ENCODE results near the gene FCGR3A. TPM values are rescaled to one million over a fixed set of nuclear protein-coding genes. Genes with fewer than 3 reads are reported as not detected.
"Not testable (repeated sequence)": the region's sequence is repeated elsewhere in the genome, so short reads cannot be mapped to it uniquely, and the experiment has no call there.

The FCGR3A gene
- polyA plus RNA-seq (ENCODE audit: insufficient read depth in 1 of 5, insufficient read length in 5 of 5, low replicate concordance in 1 of 5), result 1 to 10 TPM; 2.1 to 5.7 (median 3.9) TPM
- long read RNA-seq, donor 1, result 0 reads
- long read RNA-seq, donor 2, result 0 reads
- long read RNA-seq, donor 3, result 0 reads
- long read RNA-seq, donor 4, result 0 reads
- long read RNA-seq, donor 5, partial matches to known transcripts, result 25 of 30 reads
- long read RNA-seq, donor 5, other reads (novel, unspliced or antisense), result 5 of 30 reads
- long read RNA-seq, donor 6, partial matches to known transcripts, result 0 of 4 reads
- long read RNA-seq, donor 6, other reads (novel, unspliced or antisense), result 0 of 4 reads
- long read RNA-seq, donor 7, result 0 reads
- long read RNA-seq, donor 8, result 0 reads

DNA sequence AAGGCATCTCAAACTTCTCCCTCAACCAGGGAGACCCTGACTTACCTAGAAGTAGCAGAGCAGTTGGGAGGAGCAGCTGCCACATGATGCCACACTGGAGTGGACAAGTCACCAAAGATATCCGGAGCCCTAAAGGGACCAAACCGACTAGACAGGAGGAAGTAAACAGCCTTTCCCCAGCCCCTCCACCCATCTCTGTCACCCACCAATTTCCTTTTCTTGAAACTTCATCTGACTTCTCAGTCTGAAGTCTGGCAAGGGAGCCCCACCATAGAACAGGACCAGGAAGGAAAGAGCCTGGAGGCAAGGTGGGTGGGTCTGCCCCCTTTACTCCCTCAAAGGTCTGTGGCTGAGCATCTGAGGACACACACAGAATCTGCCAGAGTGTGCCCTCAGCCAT lies at the start of gene FCGR3A:
Gene FCGR3A (minus strand): TSS at position 167 of the 400 bp plus-strand sequence. CDS start 82 bp downstream, at position 85.
- no peak for DNase-seq

DNA sequence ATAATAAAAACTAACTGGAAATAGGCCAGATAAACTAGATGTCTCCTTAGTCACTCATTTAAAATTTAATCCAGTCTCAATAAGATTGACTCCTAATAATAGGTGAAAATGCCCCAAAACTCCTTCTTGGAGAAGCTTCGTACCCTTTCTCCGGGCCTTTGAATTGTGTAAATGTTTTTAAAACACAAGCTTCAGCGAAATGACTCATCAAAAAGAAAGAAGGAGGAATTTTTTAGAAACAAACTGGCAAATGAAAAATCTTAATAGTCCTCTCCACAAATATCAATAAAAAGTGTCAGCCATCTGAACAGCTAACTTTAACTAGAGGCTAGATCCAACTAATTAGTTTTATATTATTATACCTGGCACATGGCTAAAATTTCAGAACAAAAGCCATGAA lies 47.5 kb upstream of the FCGR3A start:
- not testable (repeated sequence) for DNase-seq

- not testable (repeated sequence) for DNase-seq
These were observed 46.0 kb upstream of the FCGR3A start for GRCh38 chr1:161595583-161595982.

GRCh38 chr1:161595173-161595572 lies 45.6 kb upstream of the FCGR3A start:
- DNase-seq, result not testable (repeated sequence)

- DNase-seq, result not testable (repeated sequence)
These were observed 44.8 kb upstream of the FCGR3A start for GRCh38 chr1:161594269-161594984.

DNA sequence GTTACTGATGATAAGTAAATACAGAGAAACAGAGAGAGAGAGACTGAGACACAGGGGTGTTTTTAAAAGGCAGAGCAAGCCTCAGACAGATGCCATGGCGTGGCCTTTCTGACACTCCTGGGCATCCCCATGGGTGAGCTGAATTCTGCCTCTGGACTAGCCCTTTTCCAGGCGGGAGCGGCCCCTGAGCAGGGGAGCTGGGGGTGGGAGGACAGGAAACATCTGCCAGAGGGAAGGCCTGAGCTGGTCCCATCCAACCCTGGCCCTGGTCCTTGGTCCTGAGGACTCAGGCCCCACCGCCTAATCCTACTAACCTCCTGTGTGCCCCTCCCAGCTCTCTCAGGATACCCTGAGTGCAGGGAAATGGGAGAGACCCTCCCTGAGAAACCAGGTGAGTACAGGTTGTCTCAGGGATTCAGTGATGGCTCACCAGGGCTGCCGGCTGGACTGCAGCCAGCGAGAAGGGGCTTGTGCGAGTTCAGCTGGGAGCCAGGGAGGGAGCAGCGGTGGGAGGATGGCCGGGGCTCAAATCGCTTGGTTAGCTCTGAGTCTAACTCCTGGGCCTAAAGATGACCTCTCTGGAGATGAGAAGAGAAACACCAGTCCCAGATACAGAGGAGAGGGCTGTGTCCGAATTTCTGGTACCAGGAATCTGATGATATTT lies 43.6 kb upstream of the FCGR3A start:
- not testable (repeated sequence) for DNase-seq

DNA sequence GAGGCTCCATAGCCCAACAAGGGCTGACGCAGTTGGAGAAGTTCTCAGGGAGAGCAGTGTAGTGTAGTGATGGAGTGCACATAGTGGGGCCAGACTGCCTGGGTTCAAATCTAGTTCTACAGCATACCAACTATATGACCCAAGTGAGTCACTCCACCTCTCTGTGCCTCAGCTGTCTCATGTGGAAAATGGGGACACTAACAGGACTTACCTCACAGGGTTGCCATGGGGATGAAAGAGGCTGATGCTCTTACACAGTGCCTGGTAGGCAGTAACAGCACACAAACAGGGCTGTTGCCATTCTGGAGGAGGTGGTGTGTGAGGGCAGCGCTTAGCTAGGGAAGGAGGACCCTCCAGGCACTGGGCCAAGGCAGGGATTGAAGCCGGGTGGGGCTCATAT lies 43.0 kb upstream of the FCGR3A start:
- not testable (repeated sequence) for DNase-seq

GRCh38 chr1:161589920-161590319 lies 40.3 kb upstream of the FCGR3A start:
- DNase-seq, result not testable (repeated sequence)

- DNase-seq, result not testable (repeated sequence)
These were observed 39.7 kb upstream of the FCGR3A start for GRCh38 chr1:161589365-161589764.

- not testable (repeated sequence) for DNase-seq
These were observed 39.0 kb upstream of the FCGR3A start for GRCh38 chr1:161588596-161588995.

- not testable (repeated sequence) for DNase-seq
These were observed 33.3 kb upstream of the FCGR3A start for GRCh38 chr1:161582882-161583281.

- not testable (repeated sequence) for DNase-seq
These were observed 31.4 kb upstream of the FCGR3A start for GRCh38 chr1:161580879-161581537.

DNA sequence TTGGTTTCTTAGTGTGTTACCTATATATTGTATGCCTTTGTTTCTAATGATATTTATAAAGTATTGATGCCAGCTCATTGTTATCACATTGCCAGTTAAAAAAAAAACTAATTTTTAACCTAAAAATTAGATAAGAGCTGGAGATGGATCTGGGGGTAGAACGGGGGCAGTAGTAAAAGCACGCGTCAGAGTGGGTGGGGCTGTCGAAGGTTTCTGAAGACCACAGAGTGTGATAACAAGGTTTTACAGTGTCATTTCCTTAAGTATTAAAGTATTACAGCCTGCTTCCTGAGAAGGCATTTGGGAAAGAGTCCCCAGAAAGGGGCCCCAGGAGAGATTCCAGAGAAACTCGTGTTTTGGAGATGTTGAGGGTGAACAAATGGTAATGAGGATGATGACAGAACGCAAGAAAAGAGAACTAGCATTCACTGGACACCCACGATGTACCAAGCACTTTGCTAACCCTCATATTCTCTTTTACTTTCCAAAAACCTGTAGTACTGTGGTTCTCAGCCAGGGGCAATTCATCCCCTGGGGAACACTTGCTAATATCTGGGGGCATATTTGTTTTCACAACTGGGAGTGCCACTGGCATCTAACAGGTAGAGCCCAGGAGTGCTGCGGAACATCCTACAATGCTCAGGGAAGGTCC lies 30.4 kb upstream of the FCGR3A start:
- not testable (repeated sequence) for DNase-seq

GRCh38 chr1:161576676-161577075 lies 27.1 kb upstream of the FCGR3A start:
- DNase-seq, result not testable (repeated sequence)

DNA sequence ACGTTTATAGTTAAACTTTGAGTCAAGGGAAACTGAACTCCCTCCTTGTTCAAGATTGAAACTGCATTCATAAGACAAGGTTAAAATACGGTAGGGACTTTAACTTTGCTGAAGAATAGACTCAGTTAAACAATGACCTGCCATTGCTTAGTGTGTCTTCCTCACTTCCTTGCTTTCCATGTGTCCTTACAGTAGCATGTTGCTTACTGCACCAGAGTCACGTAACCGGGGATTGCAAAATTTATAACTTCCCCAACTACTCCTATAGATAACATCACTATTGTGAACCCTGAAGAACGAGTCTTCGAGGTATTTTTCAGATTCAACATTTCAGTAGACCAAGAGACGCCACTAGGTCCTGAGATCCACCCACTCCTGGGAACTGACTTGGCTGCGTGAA lies 22.1 kb upstream of the FCGR3A start:
- DNase-seq, result not testable (repeated sequence)

- not testable (repeated sequence) for DNase-seq
These were observed 17.0 kb upstream of the FCGR3A start for GRCh38 chr1:161566602-161566960.

- DNase-seq, result not testable (repeated sequence)
These were observed 13.9 kb upstream of the FCGR3A start for GRCh38 chr1:161563522-161563921.

- not testable (repeated sequence) for DNase-seq
These were observed 12.8 kb upstream of the FCGR3A start for GRCh38 chr1:161562441-161562840.

- peak in 1 of 2 donors; percentile 18 for DNase-seq
These were observed 11.5 kb upstream of the FCGR3A start for GRCh38 chr1:161560960-161561715.
